ENCODE results near the gene WBP2. TPM values are rescaled to one million over a fixed set of nuclear protein-coding genes. Genes with fewer than 3 reads are reported as not detected.

WBP2 gene
- total and polyA plus RNA-seq, 9 of the 15 experiments (the other 6 are each of a cell fraction or from before 2014, with no cell fraction given), result 2.2 to 74.3 (median 20.0) TPM

GRCh38 chr17:75843577-75844529 is 11.3 kb downstream of the WBP2 start, which contains the start of gene UNC13D (continued):
- TF ChIP-seq, protein P1, sequence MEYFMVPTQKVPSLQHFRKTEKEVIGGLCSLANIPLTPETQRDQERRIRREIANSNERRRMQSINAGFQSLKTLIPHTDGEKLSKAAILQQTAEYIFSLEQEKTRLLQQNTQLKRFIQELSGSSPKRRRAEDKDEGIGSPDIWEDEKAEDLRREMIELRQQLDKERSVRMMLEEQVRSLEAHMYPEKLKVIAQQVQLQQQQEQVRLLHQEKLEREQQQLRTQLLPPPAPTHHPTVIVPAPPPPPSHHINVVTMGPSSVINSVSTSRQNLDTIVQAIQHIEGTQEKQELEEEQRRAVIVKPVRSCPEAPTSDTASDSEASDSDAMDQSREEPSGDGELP (CRISPR knock-in tag; IDR thresholded peaks at IDR 0.05; ENCODE audit: borderline replicate concordance), result peak; percentile 45
- TF ChIP-seq PML (IDR thresholded peaks at IDR 0.05; ENCODE audit: low read length), result peak; percentile 30; the same call in 1 of the 2 replicates
- peak; percentile 26; the same call in 1 of the 2 replicates for TF ChIP-seq PTBP1 (IDR thresholded peaks at IDR 0.05; ENCODE audit: low read depth, low read length)
- TF ChIP-seq ZNF23 (CRISPR knock-in tag; IDR thresholded peaks at IDR 0.05), result no peak
- no peak for TF ChIP-seq ZNF318 (IDR thresholded peaks at IDR 0.05; ENCODE audit: borderline replicate concordance in 1 of 2, low read depth in 1 of 2)
- TF ChIP-seq DNMT1 (IDR thresholded peaks at IDR 0.05), result 0 out of 2 replicates have a peak, but pooled peaks have one; percentile 37
- peak; percentile 80 to 83 for TF ChIP-seq NRF1 (conservative IDR thresholded peaks at IDR 0.05 in 1 of 2, IDR thresholded peaks at IDR 0.05 in 1 of 2)
- TF ChIP-seq AFF4 (CRISPR knock-in tag; IDR thresholded peaks at IDR 0.05), result peak; percentile 78
- TF ChIP-seq PHB (CRISPR knock-in tag; IDR thresholded peaks at IDR 0.05), result 0 out of 2 replicates have a peak, but pooled peaks have one; percentile 80
- TF ChIP-seq, protein P2, sequence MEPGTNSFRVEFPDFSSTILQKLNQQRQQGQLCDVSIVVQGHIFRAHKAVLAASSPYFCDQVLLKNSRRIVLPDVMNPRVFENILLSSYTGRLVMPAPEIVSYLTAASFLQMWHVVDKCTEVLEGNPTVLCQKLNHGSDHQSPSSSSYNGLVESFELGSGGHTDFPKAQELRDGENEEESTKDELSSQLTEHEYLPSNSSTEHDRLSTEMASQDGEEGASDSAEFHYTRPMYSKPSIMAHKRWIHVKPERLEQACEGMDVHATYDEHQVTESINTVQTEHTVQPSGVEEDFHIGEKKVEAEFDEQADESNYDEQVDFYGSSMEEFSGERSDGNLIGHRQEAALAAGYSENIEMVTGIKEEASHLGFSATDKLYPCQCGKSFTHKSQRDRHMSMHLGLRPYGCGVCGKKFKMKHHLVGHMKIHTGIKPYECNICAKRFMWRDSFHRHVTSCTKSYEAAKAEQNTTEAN (CRISPR knock-in tag; IDR thresholded peaks at IDR 0.05), result no peak
- peak; percentile 56 for TF ChIP-seq TAF1 (IDR thresholded peaks at IDR 0.05; ENCODE audit: control insufficient read depth, extremely low read depth, insufficient read depth, low read length, severe bottlenecking)

Data from K562 (cell line).